RWPE1 (cell line): Measurements from ENCODE around the gene RUNX3.

Source experiments
- CTCF ChIA-PET: fragments of 350-600 bp; sonication (Branson Sonifier 250); formaldehyde crosslinking; extraction: SDS; loops from one replicate; lab custom pipeline; 2021; lab: Yijun Ruan, JAX
- POLR2A ChIA-PET: fragments of 400-600 bp; formaldehyde crosslinking; extraction: SDS; loops from one replicate; lab custom pipeline; 2020; ENCODE audit warnings: antibody characterized with exemption; ENCODE audit not compliant: low non-redundant PET; lab: Yijun Ruan, JAX
- DNase-seq: peaks from one replicate; pipeline ENCODE4 v3.0.0; 2012; ENCODE audit warnings: low spot score
- H3K27ac ChIP-seq: fragments of 450-650 bp; 2 replicates; pipeline ENCODE4 v1.5.1; 2017
- CTCF ChIP-seq: fragments of 450-650 bp; conservative IDR thresholded peaks from 2 replicates; pipeline ENCODE4 v1.5.1; 2017; ENCODE audit warnings: low read depth, mild to moderate bottlenecking

The RUNX3 gene

DNA sequence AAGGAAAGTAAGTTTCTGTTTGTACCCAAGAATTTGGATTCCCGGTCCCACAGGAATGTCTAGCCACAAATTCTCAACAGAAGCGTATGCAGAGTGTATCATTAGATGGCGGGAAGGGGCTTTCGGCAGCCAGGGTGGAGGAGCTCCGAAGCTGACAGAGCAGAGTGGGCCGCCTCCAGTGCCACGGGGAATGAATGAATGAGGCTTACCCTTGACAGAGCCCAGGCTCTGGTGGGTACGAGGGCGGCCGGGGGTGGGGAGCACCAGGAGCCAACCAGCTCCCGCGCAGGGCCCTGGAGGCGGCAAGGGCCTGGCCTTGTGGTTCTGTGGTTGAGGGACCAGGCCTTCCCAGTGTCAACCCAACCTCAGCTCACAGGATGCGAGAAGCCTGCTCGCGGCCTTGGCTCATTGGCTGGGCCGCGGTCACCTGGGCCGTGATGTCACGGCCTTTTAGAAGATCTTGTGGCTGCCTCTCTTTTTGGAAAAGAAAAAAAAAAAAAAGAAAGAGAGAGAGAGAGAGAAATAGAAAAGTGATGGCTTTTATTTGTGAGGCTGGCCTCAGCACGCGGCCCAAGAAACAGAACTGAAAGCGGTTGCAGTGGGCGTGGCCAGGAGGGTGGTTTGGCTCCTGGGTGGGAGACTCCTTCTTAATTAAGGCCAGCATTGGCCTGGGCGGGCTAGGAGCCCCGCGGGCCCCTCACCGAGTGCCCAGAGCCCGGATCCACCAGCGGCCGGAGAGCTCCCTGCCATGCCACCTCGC is 34.9 kb upstream of the RUNX3 start:
- no peak overlapping the region for H3K27ac ChIP-seq
- no peak for TF ChIP-seq CTCF
- ChIA-PET POLR2A (no interaction called here), CTCF (no interaction called here)
- no peak for DNase-seq

DNA sequence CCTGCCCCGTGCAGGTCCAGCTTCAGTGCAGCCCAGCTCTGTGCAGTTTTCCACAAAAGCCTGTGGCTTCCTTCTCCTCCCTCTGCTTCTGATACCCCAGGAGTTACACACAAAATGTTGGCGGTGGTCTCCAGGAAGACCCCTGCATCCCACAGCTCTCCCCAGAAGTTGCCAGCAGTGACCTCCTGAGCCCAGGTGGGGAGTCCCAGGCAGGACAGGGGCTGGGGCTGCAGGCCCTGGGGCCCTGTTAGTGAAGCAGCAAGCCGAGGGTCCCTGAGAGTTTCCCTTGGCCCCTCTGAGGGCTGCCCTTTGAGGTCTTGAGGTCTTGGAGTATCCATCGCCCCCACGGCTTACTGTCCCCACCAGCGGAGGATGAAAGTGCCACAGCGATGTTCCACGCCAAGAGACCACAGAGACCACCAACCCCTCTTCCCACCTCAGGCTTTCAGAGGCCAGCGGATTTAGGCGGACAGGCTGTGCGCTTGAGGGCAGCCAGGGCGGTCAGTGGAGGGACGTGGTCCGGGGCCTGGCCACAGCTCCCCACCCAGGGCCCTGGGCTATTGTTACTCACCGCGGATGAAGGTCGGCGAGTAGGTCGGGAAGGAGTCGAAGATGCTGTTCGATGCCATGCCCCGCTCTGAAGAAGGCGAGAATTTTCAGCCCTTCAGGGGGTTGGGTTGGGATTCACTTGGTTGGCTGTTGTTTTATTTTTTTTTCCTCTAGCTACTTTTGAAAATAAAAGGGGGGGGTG is 34.0 kb upstream of the RUNX3 start:
- H3K27ac ChIP-seq = no peak overlapping the region
- no peak for DNase-seq
- CTCF ChIA-PET = interaction anchor here (1.2 kb wide), 1 partner anchor 10 kb away, joined by 4 read pairs; no protein-coding TSS in a partner anchor
- TF ChIP-seq CTCF = no peak
- POLR2A ChIA-PET = no interaction called here

DNA sequence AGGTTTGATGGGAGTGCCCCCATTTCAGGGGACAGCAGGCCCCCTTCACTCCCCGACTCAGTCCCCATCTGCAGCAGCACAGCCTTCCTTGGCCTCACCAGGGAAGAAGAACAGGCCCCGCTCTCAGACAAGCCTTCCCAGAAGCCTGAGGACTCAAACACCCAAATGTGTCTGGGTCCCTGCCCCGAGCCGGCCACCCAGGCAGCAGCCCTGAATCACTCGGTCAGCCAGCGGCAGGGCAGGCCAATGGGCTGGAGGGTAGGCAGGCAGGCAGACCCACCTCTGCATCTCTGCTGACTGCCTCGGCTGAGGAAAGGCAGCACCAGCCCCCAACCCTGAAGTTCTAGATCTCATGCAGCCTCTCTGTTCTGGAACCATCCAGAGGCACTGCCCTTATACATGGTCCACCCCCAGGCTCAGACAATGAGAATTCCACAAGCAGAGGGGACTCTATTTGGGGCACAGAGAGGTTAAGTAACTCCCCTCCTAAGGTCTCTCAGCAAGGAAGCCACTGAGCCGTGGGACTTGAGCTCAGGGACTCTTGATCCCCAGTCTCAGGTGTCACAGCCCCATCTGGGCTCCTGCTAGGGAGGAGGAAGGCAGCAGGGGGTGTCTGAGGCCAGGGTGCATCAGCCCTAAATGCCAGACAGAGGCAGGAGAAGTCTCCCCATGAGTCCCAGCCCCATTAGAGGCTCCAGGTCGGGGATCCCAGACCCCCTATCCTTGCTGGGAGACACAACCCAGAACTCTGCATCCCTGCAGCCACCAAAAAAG is 33.2 kb upstream of the RUNX3 start:
- no peak overlapping the region for H3K27ac ChIP-seq
- ChIA-PET POLR2A (no interaction called here), CTCF (interaction anchor here (1.2 kb wide), 1 partner anchor 9 kb away, joined by 4 read pairs; no protein-coding TSS in a partner anchor)
- no peak for TF ChIP-seq CTCF
- no peak for DNase-seq

- no peak overlapping the region for H3K27ac ChIP-seq
- no peak for TF ChIP-seq CTCF
- no peak for DNase-seq
- POLR2A ChIA-PET = no interaction called here
- CTCF ChIA-PET = interaction anchor here (1.2 kb wide), 1 partner anchor 8 kb away, joined by 4 read pairs; no protein-coding TSS in a partner anchor
These were observed 32.1 kb upstream of the RUNX3 start for GRCh38 chr1:24961961-24962861.

GRCh38 chr1:24961334-24961733 is 31.3 kb upstream of the RUNX3 start:
- no peak for DNase-seq
- TF ChIP-seq CTCF = no peak
- H3K27ac ChIP-seq = no peak overlapping the region
- CTCF ChIA-PET = interaction anchor here (0.6 kb wide), 1 partner anchor 29 kb away, joined by 3 read pairs; no protein-coding TSS in a partner anchor
- POLR2A ChIA-PET = no interaction called here
